Endothelial cell of umbilical vein (primary cell): ENCODE data around the gene PRDX1. TPM values are rescaled to one million over a fixed set of nuclear protein-coding genes. Genes with fewer than 3 reads are reported as not detected.

Experiments used
- BruUV-seq: library from RNA; stranded (reverse); fragments of 400-500 nt; replicated peaks from 2 replicates; lab custom pipeline; 2021; lab: Mats Ljungman, UMichigan
- CTCF ChIA-PET: fragments of 300-600, 350-600 bp; sonication (Branson Sonifier 250); formaldehyde crosslinking; loops from one replicate; lab custom pipeline; 2021; ENCODE audit warnings: antibody characterized with exemption, inconsistent platforms; lab: Charles Lee
- POLR2A ChIA-PET: fragments of 300-600, 350-600 bp; sonication (Branson Sonifier 250); formaldehyde crosslinking; loops from one replicate; lab custom pipeline; 2021; ENCODE audit warnings: antibody characterized with exemption, inconsistent platforms; lab: Charles Lee
- DNase-seq: peaks from one replicate; pipeline ENCODE4 v3.0.0-alpha.2; 2011; ENCODE audit warnings: low read depth, low spot score
- FAIRE-seq: peaks from 2 replicates; lab custom pipeline; 2011; peaks lifted over from hg19 to GRCh38; lab: Jason Lieb, UNC
- H2AFZ ChIP-seq: 2 replicates; pipeline ENCODE4 v1.6.0; 2012; ENCODE audit warnings: low read depth, low read length, control low read depth, inconsistent platforms
- H3K27ac ChIP-seq: 2 replicates; pipeline ENCODE4 v1.5.1; 2011; ENCODE audit warnings: low read depth, mild to moderate bottlenecking, control low read depth, low read length, moderate library complexity; ENCODE audit not compliant: insufficient read depth
- H3K27me3 ChIP-seq, 2 experiments: 2 replicates each; pipeline versions ENCODE4 v1.6.0 to v1.6.1; 2011; ENCODE audit warnings: low read length in 2 of 2, mixed read lengths in 1 of 2; ENCODE audit not compliant: control insufficient read depth in 2 of 2, insufficient read depth in 2 of 2
- H3K36me3 ChIP-seq, 2 experiments: 2 replicates in 1 of 2; 3 replicates in 1 of 2; pipeline ENCODE4 v1.5.1; 2011; ENCODE audit warnings: low read length in 2 of 2, mild to moderate bottlenecking in 1 of 2, moderate library complexity in 1 of 2; ENCODE audit not compliant: control insufficient read depth in 2 of 2, insufficient read depth in 2 of 2; ENCODE audit errors: extremely low read depth in 1 of 2
- H3K4me1 ChIP-seq: 3 replicates; pipeline ENCODE4 v1.5.1; 2011; ENCODE audit warnings: mild to moderate bottlenecking, low read length; ENCODE audit not compliant: control insufficient read depth, insufficient read depth; ENCODE audit errors: extremely low read depth
- H3K4me2 ChIP-seq: 2 replicates; pipeline ENCODE4 v1.6.1; 2011; ENCODE audit warnings: low read length, control low read depth, mixed read lengths; ENCODE audit not compliant: insufficient read depth
- H3K4me3 ChIP-seq, 3 experiments: fragments of 200-600 bp in 1 of 3; sonication (generic), shearing (Covaris generic) in 1 of 3; replicated peaks in 1 of 3; 2 replicates each; pipeline ENCODE4 v1.5.1; 2011 to 2016; ENCODE audit warnings: control low read depth in 3 of 3, low read length in 3 of 3, mild to moderate bottlenecking in 2 of 3, inconsistent platforms in 1 of 3, low read depth in 1 of 3, moderate library complexity in 1 of 3; ENCODE audit not compliant: insufficient read depth in 1 of 3
- H3K79me2 ChIP-seq: 2 replicates; pipeline ENCODE4 v1.6.0; 2012; ENCODE audit warnings: low read length, inconsistent platforms; ENCODE audit not compliant: control insufficient read depth, insufficient read depth
- H3K9ac ChIP-seq: replicated peaks from 2 replicates; pipeline ENCODE3; 2011; ENCODE audit warnings: low read length, control low read depth; ENCODE audit not compliant: insufficient read depth; ENCODE audit errors: extremely low read depth
- H3K9me1 ChIP-seq: replicated peaks from 3 replicates; pipeline ENCODE4 v1.6.0; 2011; ENCODE audit warnings: mild to moderate bottlenecking, low read length; ENCODE audit not compliant: control insufficient read depth, insufficient read depth; ENCODE audit errors: extremely low read depth
- H3K9me3 ChIP-seq: replicated peaks from 2 replicates; pipeline ENCODE4 v1.5.1; 2012; ENCODE audit warnings: low read length, inconsistent platforms; ENCODE audit not compliant: control insufficient read depth, insufficient read depth
- H4K20me1 ChIP-seq: replicated peaks from 2 replicates; pipeline ENCODE3; 2011; ENCODE audit warnings: mild to moderate bottlenecking, low read length; ENCODE audit not compliant: control insufficient read depth, insufficient read depth; ENCODE audit errors: extremely low read depth
- CTCF ChIP-seq, 2 donors: IDR thresholded peaks; 1 replicate in 1 of 2; 2 replicates in 1 of 2; pipeline ENCODE4 v1.5.1; 2011; ENCODE audit warnings: low read length in 2 of 2, mild to moderate bottlenecking in 2 of 2, moderate library complexity in 2 of 2, control low read depth in 1 of 2, inconsistent platforms in 1 of 2, low read depth in 1 of 2; ENCODE audit not compliant: insufficient read depth in 1 of 2; ENCODE audit errors: extremely low read depth in 1 of 2
- EZH2 ChIP-seq: IDR thresholded peaks from 2 replicates; pipeline ENCODE4 v1.6.1; 2012; ENCODE audit warnings: borderline replicate concordance, low read depth, mild to moderate bottlenecking, moderate library complexity, low read length, inconsistent platforms; ENCODE audit not compliant: severe bottlenecking
- FOS ChIP-seq: IDR thresholded peaks from 2 replicates; pipeline ENCODE4 v1.6.1; 2011; ENCODE audit warnings: mild to moderate bottlenecking, low read length, moderate library complexity, borderline replicate concordance; ENCODE audit not compliant: insufficient read depth
- GATA2 ChIP-seq: IDR thresholded peaks from 2 replicates; pipeline ENCODE4 v1.7.0; 2011; ENCODE audit warnings: low read depth, mild to moderate bottlenecking, moderate library complexity, mixed read lengths, low read length; ENCODE audit not compliant: insufficient read length, insufficient read depth
- MAX ChIP-seq: IDR thresholded peaks from 2 replicates; pipeline ENCODE4 v1.6.1; 2011; ENCODE audit not compliant: insufficient read depth, insufficient read length
- POLR2A ChIP-seq: IDR thresholded peaks from 2 replicates; pipeline ENCODE4 v1.6.1; 2012; ENCODE audit warnings: low read depth, mild to moderate bottlenecking, control low read depth, low read length
- POLR2AphosphoS5 ChIP-seq: IDR thresholded peaks from 2 replicates; pipeline ENCODE4 v1.6.1; 2012; ENCODE audit warnings: low read depth, mild to moderate bottlenecking, control low read depth, low read length, moderate library complexity; ENCODE audit not compliant: insufficient read depth
- dilution Hi-C: fragments of 300-500 bp; cut with MboI; formaldehyde crosslinking; loops from one replicate; pipeline ENCODE4 v1.15.0; 2019; ENCODE audit warnings: low sequenced_read_pairs; ENCODE audit not compliant: extremely low pct_ligation_motif_present
- intact Hi-C: fragments of 100-400 bp; cut with micrococcal nuclease; formaldehyde crosslinking; loops from one replicate; pipeline ENCODE4 v1.10.0; 2022
- polyA plus RNA-seq, 4 experiments: library from polyadenylated mRNA; depleted of rRNA in 3 of 4; stranded (reverse) in 3 of 4; unstranded in 1 of 4; fragments of >200 nt; gene quantifications; 2 replicates each; pipeline versions ENCODE4 v1.2.1 to v1.2.3, GENCODE V29; 2011 to 2012; ENCODE audit warnings: missing spikeins in 1 of 4
- total RNA-seq: library from RNA; stranded (reverse); gene quantifications from 2 replicates; pipeline ENCODE4 v1.2.3, GENCODE V29; 2021

PRDX1 gene
- total and polyA plus RNA-seq, 2 donors (not counting 3 experiments of a cell fraction or from before 2014, with no cell fraction given), result 622 to 685 TPM

- dilution Hi-C loops (no loop called here), intact Hi-C loops (loop anchor here (1.0 to 2.0 kb wide), 4 partner anchors 50 to 556 kb away; partner anchors contain the start of gene PRDX1)
- no peak overlapping the region for H3K4me3 ChIP-seq
These were observed 48.9 kb upstream of the PRDX1 start for GRCh38 chr1:45570631-45571030.

More at GRCh38 chr1:45570631-45571030, 48.9 kb upstream of the PRDX1 start:
- H2AFZ ChIP-seq, result no peak overlapping the region
- no TSS peak for BruUV-seq
- ChIA-PET CTCF (interaction anchor here (0.8 to 9.0 kb wide), 16 partner anchors 8 to 556 kb away, joined by 3 to 148 read pairs (median 14); partner anchors contain the start of genes AKR1A1, CCDC163, MMACHC and NASP), POLR2A (interaction anchor here (6.6 kb wide), 1 partner anchor 49 kb away, joined by 49 read pairs; the partner anchor contains the start of gene PRDX1)
- no peak overlapping the region for H3K27ac ChIP-seq
- H3K9me3 ChIP-seq, result no peaks in the 10 kb centered on the region
- TF ChIP-seq EZH2 (no peak), CTCF (IDR thresholded peaks at IDR 0.05; ENCODE audit: extremely low read depth in 1 of 2, insufficient read depth in 1 of 2, low read depth in 1 of 2, low read length in 2 of 2) (no peak), MAX (no peak), GATA2 (no peak), POLR2AphosphoS5 (no peak), FOS (no peak), POLR2A (no peak)
- no peaks in the 10 kb centered on the region for H4K20me1 ChIP-seq
- peaks cover 7 to 14% of the 10 kb centered on the region in 2 experiments for H3K36me3 ChIP-seq
- no peaks in the 10 kb centered on the region for H3K27me3 ChIP-seq
- no peak for FAIRE-seq
- no peaks in the 10 kb centered on the region for H3K9me1 ChIP-seq
- H3K4me2 ChIP-seq, result no peak overlapping the region
- H3K79me2 ChIP-seq, result no peaks in the 10 kb centered on the region
- H3K4me1 ChIP-seq, result no peaks in the 10 kb centered on the region
- DNase-seq, result no peak
- H3K9ac ChIP-seq, result no peak overlapping the region
